A673 (cell line): ENCODE data around the gene TRDN. TPM values are rescaled to one million over a fixed set of nuclear protein-coding genes. Genes with fewer than 3 reads are reported as not detected.

Source experiments
- BruUV-seq: library from RNA; stranded (reverse); fragments of 400-500 nt; replicated peaks from 2 replicates; lab custom pipeline; 2021; lab: Mats Ljungman, UMichigan
- CTCF ChIA-PET: fragments of 300-600 bp; sonication (Branson Sonifier 250); formaldehyde crosslinking; loops from one replicate; lab custom pipeline; 2022; ENCODE audit warnings: antibody characterized with exemption; lab: Charles Lee
- POLR2A ChIA-PET: fragments of 300-600 bp; sonication (Branson Sonifier 250); formaldehyde crosslinking; loops from one replicate; lab custom pipeline; 2022; ENCODE audit warnings: antibody characterized with exemption; ENCODE audit not compliant: low non-redundant PET; lab: Charles Lee
- DNase-seq: peaks from one replicate; pipeline ENCODE4 v3.0.0-alpha.2; 2015; ENCODE audit warnings: low spot score
- H3K27ac ChIP-seq: fragments of 200-600 bp; sonication (generic); 2 replicates; pipeline ENCODE4 v1.5.1; 2016; ENCODE audit warnings: mixed run types, low read depth, mild to moderate bottlenecking, mixed read lengths, antibody characterized with exemption, low read length; ENCODE audit not compliant: poor library complexity, severe bottlenecking
- H3K27me3 ChIP-seq: fragments of 200-600 bp; sonication (generic); replicated peaks from 2 replicates; pipeline ENCODE4 v1.6.1; 2017; ENCODE audit warnings: mixed run types, low read depth, mild to moderate bottlenecking, mixed read lengths, antibody characterized with exemption, low read length; ENCODE audit not compliant: insufficient read depth, poor library complexity
- H3K36me3 ChIP-seq: fragments of 200-600 bp; sonication (generic); 2 replicates; pipeline ENCODE4 v1.6.1; 2016; ENCODE audit warnings: mixed run types, mild to moderate bottlenecking, mixed read lengths, antibody characterized with exemption, low read length; ENCODE audit not compliant: insufficient read depth, poor library complexity, severe bottlenecking
- H3K4me1 ChIP-seq: fragments of 200-600 bp; sonication (generic); 2 replicates; pipeline ENCODE4 v1.6.1; 2017; ENCODE audit warnings: mixed run types, mild to moderate bottlenecking, mixed read lengths, antibody characterized with exemption, low read length; ENCODE audit not compliant: insufficient read depth, poor library complexity, severe bottlenecking
- H3K4me3 ChIP-seq: fragments of 200-600 bp; sonication (generic); 2 replicates; pipeline ENCODE4 v1.5.1; 2016; ENCODE audit warnings: low read depth, mixed run types, mild to moderate bottlenecking, mixed read lengths, low read length; ENCODE audit not compliant: poor library complexity, severe bottlenecking
- H3K9me3 ChIP-seq: fragments of 200-600 bp; sonication (generic); 2 replicates; pipeline ENCODE4 v1.6.1; 2016; ENCODE audit warnings: mixed run types, low read depth, mild to moderate bottlenecking, mixed read lengths, antibody characterized with exemption, low read length; ENCODE audit not compliant: poor library complexity, severe bottlenecking
- CTCF ChIP-seq: fragments of 300-800, 200-600 bp; sonication (generic); conservative IDR thresholded peaks from 2 replicates; pipeline ENCODE4 v1.5.1; 2017; ENCODE audit warnings: low read depth, mild to moderate bottlenecking, antibody characterized with exemption, low read length, moderate library complexity, mixed read lengths
- EZH2 ChIP-seq: fragments of 200-600 bp; sonication (generic); IDR thresholded peaks from 2 replicates; pipeline ENCODE4 v1.6.1; 2017; ENCODE audit warnings: borderline replicate concordance, low read depth, mild to moderate bottlenecking, mixed read lengths, antibody characterized with exemption, low read length; ENCODE audit not compliant: poor library complexity, severe bottlenecking
- intact Hi-C: fragments of 100-400 bp; cut with micrococcal nuclease; formaldehyde crosslinking; loops from one replicate; pipeline ENCODE4 v1.10.0; 2022; ENCODE audit not compliant: unreplicated experiment
- total RNA-seq: library from RNA; stranded (reverse); gene quantifications from 2 replicates; pipeline ENCODE4 v1.2.3, GENCODE V29; 2021

TRDN gene
- total RNA-seq, 1 experiment from 2014 or later = 3.8 TPM

- BruUV-seq = no TSS peak
- ChIA-PET CTCF (no interaction called here), POLR2A (no interaction called here)
- Histone ChIP-seq H3K9me3 (no peaks in the 10 kb centered on the region), H3K27me3 (no peaks in the 10 kb centered on the region), H3K4me3 (no peak overlapping the region), H3K36me3 (no peaks in the 10 kb centered on the region), H3K4me1 (no peaks in the 10 kb centered on the region), H3K27ac (no peak overlapping the region)
- no peak for TF ChIP-seq CTCF
- no peak for TF ChIP-seq EZH2
- intact Hi-C loops = no loop called here
- no peak for DNase-seq
These were observed 61.6 kb downstream of the TRDN start for GRCh38 chr6:123575188-123575587.

- no peak for DNase-seq
These were observed 65.7 kb downstream of the TRDN start for GRCh38 chr6:123570813-123571684.

GRCh38 chr6:123569575-123569974 lies 67.2 kb downstream of the TRDN start:
- intact Hi-C loops = no loop called here
- no peak overlapping the region for H3K4me3 ChIP-seq
- ChIA-PET POLR2A (no interaction called here), CTCF (no interaction called here)
- H3K36me3 ChIP-seq = no peaks in the 10 kb centered on the region
- TF ChIP-seq CTCF = no peak
- no peak for TF ChIP-seq EZH2
- BruUV-seq = no TSS peak
- H3K27ac ChIP-seq = no peak overlapping the region
- DNase-seq = no peak
- no peaks in the 10 kb centered on the region for H3K27me3 ChIP-seq
- H3K4me1 ChIP-seq = peaks cover 11% of the 10 kb centered on the region
- H3K9me3 ChIP-seq = no peaks in the 10 kb centered on the region

More at GRCh38 chr6:123570813-123571684, 65.7 kb downstream of the TRDN start:
- H3K4me3 ChIP-seq = no peak overlapping the region
- ChIA-PET CTCF (interaction anchor here (0.5 kb wide), 1 partner anchor 105 kb away, joined by 3 read pairs; no protein-coding TSS in a partner anchor), POLR2A (no interaction called here)
- no peaks in the 10 kb centered on the region for H3K4me1 ChIP-seq
- H3K27ac ChIP-seq = no peak overlapping the region
- intact Hi-C loops = no loop called here
- no peaks in the 10 kb centered on the region for H3K36me3 ChIP-seq
- no peak for TF ChIP-seq CTCF
- TF ChIP-seq EZH2 = no peak
- H3K9me3 ChIP-seq = no peaks in the 10 kb centered on the region
- no peaks in the 10 kb centered on the region for H3K27me3 ChIP-seq
- BruUV-seq = no TSS peak
